Measurements from ENCODE around the gene ITPRID1. TPM values are rescaled to one million over a fixed set of nuclear protein-coding genes. Genes with fewer than 3 reads are reported as not detected.

The ITPRID1 gene
- total RNA-seq, 1 experiment from 2014 or later = 1.2 TPM

- H3K27ac ChIP-seq (ENCODE audit: insufficient read length, low read depth, low read length) = no peak overlapping the region
- peaks cover 0 to 3% (median 0%) of the 10 kb centered on the region in 3 experiments; a peak in 2 of 7 replicates for H3K36me3 Mint-ChIP-seq (ENCODE audit: insufficient read depth in 1 of 3, low read depth in 3 of 3)
- peaks cover 4 to 6% of the 10 kb centered on the region in 2 experiments; a peak in 2 of 5 replicates for H3K9me3 Mint-ChIP-seq
- no peak overlapping the region for H3K23ac ChIP-seq (ENCODE audit: insufficient read length, low read depth, low read length)
- H3K18ac ChIP-seq (ENCODE audit: insufficient read length, low read depth, low read length) = no peak overlapping the region
- no peak overlapping the region for H3K4me3 Mint-ChIP-seq
- TF ChIP-seq CTCF (conservative IDR thresholded peaks at IDR 0.05) = no peak
- no peak overlapping the region for H4K5ac ChIP-seq (ENCODE audit: insufficient read length, low read depth, low read length)
- no peak overlapping the region for H2AK5ac ChIP-seq (ENCODE audit: insufficient read length, low read length)
- no peaks in the 10 kb centered on the region for H3K79me1 ChIP-seq (ENCODE audit: insufficient read depth, low read depth, low read length, poor library complexity, severe bottlenecking)
- H3K23me2 ChIP-seq (ENCODE audit: insufficient read length, low read depth, low read length, poor library complexity, severe bottlenecking) = no peaks in the 10 kb centered on the region
- H3T11ph ChIP-seq (ENCODE audit: low read length) = no peak overlapping the region
- DNase-seq = no peak
- H2BK15ac ChIP-seq (ENCODE audit: low read depth, low read length) = no peak overlapping the region
- H4K91ac ChIP-seq (ENCODE audit: insufficient read length, low read depth, low read length) = no peak overlapping the region
- H2BK120ac ChIP-seq (ENCODE audit: low read depth, low read length, poor library complexity, severe bottlenecking) = no peak overlapping the region
- H3K4me2 ChIP-seq (ENCODE audit: insufficient read depth, insufficient read length, low read length) = no peak overlapping the region
- H2AFZ ChIP-seq (ENCODE audit: low read length) = no peak overlapping the region
- no peak overlapping the region for H3K27ac Mint-ChIP-seq
- no peak overlapping the region for H3K9ac ChIP-seq (ENCODE audit: extremely low read depth, insufficient read length, low read length)
- no peak overlapping the region for H2BK5ac ChIP-seq (ENCODE audit: insufficient read length, low read length)
- H3K56ac ChIP-seq (ENCODE audit: insufficient read length, low read depth, low read length) = no peak overlapping the region
- no peaks in the 10 kb centered on the region for H3K27me3 ChIP-seq (ENCODE audit: insufficient read depth, low read length)
- H3K14ac ChIP-seq (ENCODE audit: insufficient read depth, low read length) = no peak overlapping the region
- H4K20me1 ChIP-seq (ENCODE audit: control insufficient read depth, insufficient read depth, insufficient read length) = no peaks in the 10 kb centered on the region
- H3K4ac ChIP-seq (ENCODE audit: low read depth, low read length) = no peak overlapping the region
- no peaks in the 10 kb centered on the region for H3K79me2 ChIP-seq (ENCODE audit: insufficient read depth, low read length)
- H3K9me3 ChIP-seq (ENCODE audit: control insufficient read depth, low read depth, low read length) = no peaks in the 10 kb centered on the region
- no peaks in the 10 kb centered on the region for H3K27me3 Mint-ChIP-seq (ENCODE audit: low read depth)
- H3K4me1 ChIP-seq (ENCODE audit: insufficient read depth, low read length) = no peaks in the 10 kb centered on the region
- WGBS (ENCODE audit: extremely low coverage, insufficient read length, low lambda C conversion rate) = no CpG with 5 or more reads among the region's 5 CpGs
- H3K4me1 Mint-ChIP-seq = no peaks in the 10 kb centered on the region
- no peak overlapping the region for H2BK20ac ChIP-seq (ENCODE audit: low read depth, low read length, poor library complexity, severe bottlenecking)
- no peak overlapping the region for H4K8ac ChIP-seq (replicated peaks; ENCODE audit: insufficient read length, low read depth, low read length)
- no peak overlapping the region for H2BK12ac ChIP-seq (ENCODE audit: insufficient read length, low read depth, low read length)
These were observed 7.6 kb downstream of the ITPRID1 start for GRCh38 chr7:31521336-31522010.
